H9 (cell line): ENCODE data around the gene PDGFRB. TPM values are rescaled to one million over a fixed set of nuclear protein-coding genes. Genes with fewer than 3 reads are reported as not detected.

Experiments used
- DNase-seq: peaks from one replicate; pipeline ENCODE4 v3.0.0-alpha.2; 2017
- H2AFZ ChIP-seq: one replicate; pipeline ENCODE4 v1.6.1; 2013; ENCODE audit warnings: mild to moderate bottlenecking, low read length, control low read depth, moderate library complexity
- H2AK5ac ChIP-seq: 2 replicates; pipeline ENCODE4 v1.6.1; 2013; ENCODE audit warnings: low read length, control low read depth, mixed read lengths; ENCODE audit not compliant: insufficient read length
- H2BK120ac ChIP-seq: one replicate; pipeline ENCODE4 v1.6.1; 2013; ENCODE audit warnings: low read depth, mild to moderate bottlenecking, low read length, control low read depth, inconsistent platforms; ENCODE audit not compliant: poor library complexity, severe bottlenecking
- H2BK12ac ChIP-seq: 2 replicates; pipeline ENCODE4 v1.6.1; 2013; ENCODE audit warnings: low read length, control low read depth, mixed read lengths, low read depth; ENCODE audit not compliant: insufficient read length
- H2BK15ac ChIP-seq: 2 replicates; pipeline ENCODE4 v1.6.1; 2013; ENCODE audit warnings: low read depth, low read length, control low read depth
- H2BK20ac ChIP-seq: one replicate; pipeline ENCODE4 v1.6.1; 2013; ENCODE audit warnings: low read depth, mild to moderate bottlenecking, low read length, control low read depth, inconsistent platforms; ENCODE audit not compliant: poor library complexity, severe bottlenecking
- H2BK5ac ChIP-seq: 2 replicates; pipeline ENCODE4 v1.6.1; 2013; ENCODE audit warnings: low read length, control low read depth, mixed read lengths; ENCODE audit not compliant: insufficient read length
- H3K14ac ChIP-seq: 2 replicates; pipeline ENCODE4 v1.6.1; 2013; ENCODE audit warnings: low read length, control low read depth; ENCODE audit not compliant: insufficient read depth
- H3K18ac ChIP-seq: 2 replicates; pipeline ENCODE4 v1.6.1; 2013; ENCODE audit warnings: low read depth, mild to moderate bottlenecking, mixed read lengths, low read length, control low read depth; ENCODE audit not compliant: insufficient read length
- H3K23ac ChIP-seq: 2 replicates; pipeline ENCODE4 v1.6.1; 2013; ENCODE audit warnings: low read length, control low read depth, mixed read lengths, low read depth; ENCODE audit not compliant: insufficient read length
- H3K23me2 ChIP-seq: 2 replicates; pipeline ENCODE4 v1.6.1; 2013; ENCODE audit warnings: low read depth, mild to moderate bottlenecking, mixed read lengths, low read length, control low read depth; ENCODE audit not compliant: insufficient read length, poor library complexity, severe bottlenecking
- H3K27ac ChIP-seq: 2 replicates; pipeline ENCODE4 v1.5.1; 2013; ENCODE audit warnings: low read length, control low read depth, mixed read lengths, low read depth; ENCODE audit not compliant: insufficient read length
- H3K27me3 ChIP-seq: 2 replicates; pipeline ENCODE4 v1.6.1; 2013; ENCODE audit warnings: low read length, control low read depth, inconsistent platforms; ENCODE audit not compliant: insufficient read depth
- H3K4ac ChIP-seq: 2 replicates; pipeline ENCODE4 v1.6.1; 2013; ENCODE audit warnings: low read depth, mild to moderate bottlenecking, control low read depth, inconsistent platforms, low read length, moderate library complexity
- H3K4me1 ChIP-seq: 2 replicates; pipeline ENCODE4 v1.6.1; 2013; ENCODE audit warnings: low read length, control low read depth, inconsistent platforms; ENCODE audit not compliant: insufficient read depth
- H3K4me2 ChIP-seq: 2 replicates; pipeline ENCODE4 v1.6.1; 2013; ENCODE audit warnings: low read length, control low read depth, mixed read lengths; ENCODE audit not compliant: insufficient read length, insufficient read depth
- H3K56ac ChIP-seq: 2 replicates; pipeline ENCODE4 v1.6.1; 2013; ENCODE audit warnings: low read depth, mild to moderate bottlenecking, mixed read lengths, low read length, control low read depth; ENCODE audit not compliant: insufficient read length
- H3K79me1 ChIP-seq: 2 replicates; pipeline ENCODE4 v1.6.1; 2013; ENCODE audit warnings: low read depth, mild to moderate bottlenecking, moderate library complexity, low read length, control low read depth, inconsistent platforms; ENCODE audit not compliant: insufficient read depth, poor library complexity, severe bottlenecking
- H3K79me2 ChIP-seq: 2 replicates; pipeline ENCODE4 v1.6.1; 2013; ENCODE audit warnings: low read length, control low read depth, inconsistent platforms; ENCODE audit not compliant: insufficient read depth
- H3K9ac ChIP-seq: 2 replicates; pipeline ENCODE4 v1.6.1; 2013; ENCODE audit warnings: low read length, control low read depth, mixed read lengths; ENCODE audit not compliant: insufficient read length; ENCODE audit errors: extremely low read depth
- H3K9me3 ChIP-seq: one replicate; pipeline ENCODE4 v1.6.1; 2013; ENCODE audit warnings: low read depth, low read length, inconsistent platforms; ENCODE audit not compliant: control insufficient read depth
- H3T11ph ChIP-seq: one replicate; pipeline ENCODE4 v1.6.1; 2013; ENCODE audit warnings: mild to moderate bottlenecking, low read length, control low read depth, inconsistent platforms
- H4K20me1 ChIP-seq: one replicate; pipeline ENCODE4 v1.6.1; 2013; ENCODE audit not compliant: control insufficient read depth, insufficient read length, insufficient read depth
- H4K5ac ChIP-seq: 2 replicates; pipeline ENCODE4 v1.6.1; 2013; ENCODE audit warnings: low read depth, mild to moderate bottlenecking, mixed read lengths, low read length, control low read depth; ENCODE audit not compliant: insufficient read length
- H4K8ac ChIP-seq: replicated peaks from 2 replicates; pipeline ENCODE4 v1.6.1; 2013; ENCODE audit warnings: low read length, control low read depth, mixed read lengths, low read depth; ENCODE audit not compliant: insufficient read length
- H4K91ac ChIP-seq: 2 replicates; pipeline ENCODE4 v1.6.1; 2013; ENCODE audit warnings: low read depth, mild to moderate bottlenecking, moderate library complexity, mixed read lengths, low read length, control low read depth; ENCODE audit not compliant: insufficient read length
- H3K27ac Mint-ChIP-seq, 3 experiments: 2 replicates in 2 of 3; 3 replicates in 1 of 3; pipeline ENCODE4 v1.8.0; 2020 to 2021; ENCODE audit warnings: mixed read lengths in 3 of 3, mild to moderate bottlenecking in 1 of 3, moderate library complexity in 1 of 3
- H3K27me3 Mint-ChIP-seq: 2 replicates; pipeline ENCODE4 v1.8.0; 2021; ENCODE audit warnings: low read depth, mild to moderate bottlenecking, moderate library complexity, mixed read lengths
- H3K36me3 Mint-ChIP-seq, 3 experiments: 2 replicates in 2 of 3; 3 replicates in 1 of 3; pipeline ENCODE4 v1.8.0; 2020 to 2021; ENCODE audit warnings: low read depth in 3 of 3, mixed read lengths in 3 of 3; ENCODE audit not compliant: insufficient read depth in 1 of 3
- H3K4me1 Mint-ChIP-seq, 2 experiments: 2 replicates each; pipeline ENCODE4 v1.8.0; 2020; ENCODE audit warnings: mixed read lengths in 2 of 2
- H3K4me3 Mint-ChIP-seq, 2 experiments: 2 replicates in 1 of 2; 3 replicates in 1 of 2; pipeline ENCODE4 v1.8.0; 2020 to 2021; ENCODE audit warnings: mild to moderate bottlenecking in 2 of 2, mixed read lengths in 2 of 2, moderate library complexity in 1 of 2
- H3K9me3 Mint-ChIP-seq, 2 experiments: 2 replicates in 1 of 2; 3 replicates in 1 of 2; pipeline ENCODE4 v1.8.0; 2020; ENCODE audit warnings: mild to moderate bottlenecking in 2 of 2, mixed read lengths in 2 of 2, moderate library complexity in 1 of 2
- CTCF ChIP-seq: fragments of 200-600 bp; sonication (generic); conservative IDR thresholded peaks from 3 replicates; pipeline ENCODE4 v1.8.0; 2021; ENCODE audit warnings: antibody characterized with exemption, mild to moderate bottlenecking
- WGBS: extraction: QIAGEN DNeasy Blood & Tissue Kit; methylation state at CpG from one replicate; pipeline ENCODE4 v1.1.7; 2013; ENCODE audit warnings: missing lambda C conversion rate, low lambda C conversion rate, mixed read lengths; ENCODE audit not compliant: insufficient read length; ENCODE audit errors: extremely low coverage; 5-methylcytosine and 5-hydroxymethylcytosine counted together
- total RNA-seq: library from RNA; stranded (reverse); gene quantifications from 2 replicates; pipeline ENCODE4 v1.2.1, GENCODE V29; 2021

Gene PDGFRB
- total RNA-seq, 1 experiment from 2014 or later = 2.2 TPM

- Histone ChIP-seq H4K5ac (no peak overlapping the region), H4K8ac (no peak overlapping the region), H2BK5ac (no peak overlapping the region), H3K18ac (no peak overlapping the region), H3K27ac (no peak overlapping the region), H3K56ac (no peak overlapping the region), H3K27me3 (peaks cover 35% of the 10 kb centered on the region), H3K4me1 (no peaks in the 10 kb centered on the region), H2BK15ac (no peak overlapping the region), H4K20me1 (no peaks in the 10 kb centered on the region), H3K14ac (no peak overlapping the region), H3K9ac (no peak overlapping the region), H2BK20ac (no peak overlapping the region), H4K91ac (no peak overlapping the region), H2AK5ac (no peak overlapping the region), H3K79me2 (no peaks in the 10 kb centered on the region), H3T11ph (no peak overlapping the region), H3K23ac (no peak overlapping the region), H3K4ac (no peak overlapping the region), H2AFZ (no peak overlapping the region), H3K79me1 (no peaks in the 10 kb centered on the region), H3K9me3 (no peaks in the 10 kb centered on the region), H2BK12ac (no peak overlapping the region), H3K23me2 (peaks cover 9% of the 10 kb centered on the region), H3K4me2 (no peak overlapping the region), H2BK120ac (no peak overlapping the region)
- H3K36me3 Mint-ChIP-seq = no peaks in the 10 kb centered on the region
- H3K27ac Mint-ChIP-seq = no peak overlapping the region
- H3K27me3 Mint-ChIP-seq = peaks cover 90% of the 10 kb centered on the region
- TF ChIP-seq CTCF = no peak
- no peaks in the 10 kb centered on the region for H3K9me3 Mint-ChIP-seq
- DNase-seq = no peak
- H3K4me1 Mint-ChIP-seq = peaks cover 9 to 16% of the 10 kb centered on the region in 2 experiments
- WGBS = no CpG with 5 or more reads among the region's 4 CpGs
- H3K4me3 Mint-ChIP-seq = no peak overlapping the region
Observed at GRCh38 chr5:150192462-150192861, 36.8 kb upstream of the PDGFRB start.
